HL-60 (cell line): ENCODE results near the gene SLC25A48.

Experiments
- GABPA ChIP-seq: IDR thresholded peaks from 2 replicates; pipeline ENCODE4 v1.6.1; 2012; ENCODE audit warnings: low read depth
- POLR2AphosphoS5 ChIP-seq: IDR thresholded peaks from 2 replicates; pipeline ENCODE4 v1.6.1; 2012; ENCODE audit warnings: low read depth
- SPI1 ChIP-seq: IDR thresholded peaks from 2 replicates; pipeline ENCODE4 v1.6.1; 2012; ENCODE audit warnings: low read depth, mild to moderate bottlenecking, borderline replicate concordance
- TF ChIP-seq, protein P1 (sequence below): IDR thresholded peaks from one replicate; pipeline ENCODE4 v1.5.1; 2011; ENCODE audit warnings: low read length, control low read depth, inconsistent platforms; ENCODE audit not compliant: insufficient read depth
- TF ChIP-seq, protein P2 (sequence below): IDR thresholded peaks from 2 replicates; pipeline ENCODE4 v1.6.1; 2012; ENCODE audit warnings: low read depth; ENCODE audit not compliant: insufficient replicate concordance

DNA sequence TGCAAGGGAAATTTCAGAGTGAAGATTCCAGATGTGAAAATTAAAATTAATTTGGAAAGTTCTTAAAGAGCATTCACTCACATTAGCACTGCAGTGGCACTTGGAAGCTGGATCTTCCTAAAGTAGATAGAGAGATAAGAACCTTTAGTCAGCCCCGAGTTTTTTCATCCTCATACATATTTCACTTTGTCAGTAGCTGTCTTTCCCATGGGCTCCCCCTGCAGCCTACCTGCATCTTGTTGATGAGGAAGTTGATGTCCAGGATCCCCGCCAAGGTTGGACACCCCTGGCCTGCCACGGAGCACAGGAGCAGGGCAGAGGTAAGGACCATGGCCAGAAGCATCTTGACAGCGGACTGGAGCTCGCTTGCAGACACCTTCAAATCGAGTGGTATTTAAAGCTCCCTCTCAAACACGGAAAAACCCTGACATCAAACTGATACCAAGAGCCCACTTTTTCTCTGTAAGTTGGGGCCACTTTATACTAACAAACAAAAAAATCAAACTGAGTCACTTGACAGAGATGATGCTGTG lies 61.1 kb downstream of the SLC25A48 start, which contains the start of gene IL9:
- TF ChIP-seq, protein P1, sequence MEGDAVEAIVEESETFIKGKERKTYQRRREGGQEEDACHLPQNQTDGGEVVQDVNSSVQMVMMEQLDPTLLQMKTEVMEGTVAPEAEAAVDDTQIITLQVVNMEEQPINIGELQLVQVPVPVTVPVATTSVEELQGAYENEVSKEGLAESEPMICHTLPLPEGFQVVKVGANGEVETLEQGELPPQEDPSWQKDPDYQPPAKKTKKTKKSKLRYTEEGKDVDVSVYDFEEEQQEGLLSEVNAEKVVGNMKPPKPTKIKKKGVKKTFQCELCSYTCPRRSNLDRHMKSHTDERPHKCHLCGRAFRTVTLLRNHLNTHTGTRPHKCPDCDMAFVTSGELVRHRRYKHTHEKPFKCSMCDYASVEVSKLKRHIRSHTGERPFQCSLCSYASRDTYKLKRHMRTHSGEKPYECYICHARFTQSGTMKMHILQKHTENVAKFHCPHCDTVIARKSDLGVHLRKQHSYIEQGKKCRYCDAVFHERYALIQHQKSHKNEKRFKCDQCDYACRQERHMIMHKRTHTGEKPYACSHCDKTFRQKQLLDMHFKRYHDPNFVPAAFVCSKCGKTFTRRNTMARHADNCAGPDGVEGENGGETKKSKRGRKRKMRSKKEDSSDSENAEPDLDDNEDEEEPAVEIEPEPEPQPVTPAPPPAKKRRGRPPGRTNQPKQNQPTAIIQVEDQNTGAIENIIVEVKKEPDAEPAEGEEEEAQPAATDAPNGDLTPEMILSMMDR: no peak
- no peak for TF ChIP-seq POLR2AphosphoS5
- TF ChIP-seq SPI1: no peak
- no peak for TF ChIP-seq GABPA
- TF ChIP-seq, protein P2, sequence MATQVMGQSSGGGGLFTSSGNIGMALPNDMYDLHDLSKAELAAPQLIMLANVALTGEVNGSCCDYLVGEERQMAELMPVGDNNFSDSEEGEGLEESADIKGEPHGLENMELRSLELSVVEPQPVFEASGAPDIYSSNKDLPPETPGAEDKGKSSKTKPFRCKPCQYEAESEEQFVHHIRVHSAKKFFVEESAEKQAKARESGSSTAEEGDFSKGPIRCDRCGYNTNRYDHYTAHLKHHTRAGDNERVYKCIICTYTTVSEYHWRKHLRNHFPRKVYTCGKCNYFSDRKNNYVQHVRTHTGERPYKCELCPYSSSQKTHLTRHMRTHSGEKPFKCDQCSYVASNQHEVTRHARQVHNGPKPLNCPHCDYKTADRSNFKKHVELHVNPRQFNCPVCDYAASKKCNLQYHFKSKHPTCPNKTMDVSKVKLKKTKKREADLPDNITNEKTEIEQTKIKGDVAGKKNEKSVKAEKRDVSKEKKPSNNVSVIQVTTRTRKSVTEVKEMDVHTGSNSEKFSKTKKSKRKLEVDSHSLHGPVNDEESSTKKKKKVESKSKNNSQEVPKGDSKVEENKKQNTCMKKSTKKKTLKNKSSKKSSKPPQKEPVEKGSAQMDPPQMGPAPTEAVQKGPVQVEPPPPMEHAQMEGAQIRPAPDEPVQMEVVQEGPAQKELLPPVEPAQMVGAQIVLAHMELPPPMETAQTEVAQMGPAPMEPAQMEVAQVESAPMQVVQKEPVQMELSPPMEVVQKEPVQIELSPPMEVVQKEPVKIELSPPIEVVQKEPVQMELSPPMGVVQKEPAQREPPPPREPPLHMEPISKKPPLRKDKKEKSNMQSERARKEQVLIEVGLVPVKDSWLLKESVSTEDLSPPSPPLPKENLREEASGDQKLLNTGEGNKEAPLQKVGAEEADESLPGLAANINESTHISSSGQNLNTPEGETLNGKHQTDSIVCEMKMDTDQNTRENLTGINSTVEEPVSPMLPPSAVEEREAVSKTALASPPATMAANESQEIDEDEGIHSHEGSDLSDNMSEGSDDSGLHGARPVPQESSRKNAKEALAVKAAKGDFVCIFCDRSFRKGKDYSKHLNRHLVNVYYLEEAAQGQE: no peak
